Amniotic stem cell (primary cell): Measurements from ENCODE around the gene BRSK2.
"Not testable (repeated sequence)": the region's sequence is repeated elsewhere in the genome, so short reads cannot be mapped to it uniquely, and the experiment has no call there.

Experiments
- DNase-seq: peaks from one replicate; lab custom pipeline; 2025; lab: John Stamatoyannopoulos, UW

BRSK2 gene

GRCh38 chr11:1389932-1390568 lies at the start of gene BRSK2:
BRSK2 (plus strand) TSS chr11:1389934; CDS start chr11:1390285, 351 bp downstream.
- DNase-seq = no peak

GRCh38 chr11:1340111-1340510 lies 49.6 kb upstream of the BRSK2 start:
- no peak for DNase-seq

GRCh38 chr11:1341226-1341625 lies 48.5 kb upstream of the BRSK2 start:
- DNase-seq = not testable (repeated sequence)

GRCh38 chr11:1341928-1342524 lies 47.7 kb upstream of the BRSK2 start:
- DNase-seq = no peak

- DNase-seq = no peak
Measured at GRCh38 chr11:1342946-1343345, 46.8 kb upstream of the BRSK2 start.

GRCh38 chr11:1343391-1344055 lies 46.2 kb upstream of the BRSK2 start:
- DNase-seq = no peak

- no peak for DNase-seq
Measured at GRCh38 chr11:1344056-1344635, 45.6 kb upstream of the BRSK2 start.

GRCh38 chr11:1345737-1346513 lies 43.8 kb upstream of the BRSK2 start:
- DNase-seq = no peak

- no peak for DNase-seq
Measured at GRCh38 chr11:1346669-1347390, 42.9 kb upstream of the BRSK2 start.

- DNase-seq = not testable (repeated sequence)
Measured at GRCh38 chr11:1347411-1347999, 42.2 kb upstream of the BRSK2 start.

GRCh38 chr11:1348146-1348795 lies 41.5 kb upstream of the BRSK2 start:
- DNase-seq = no peak

GRCh38 chr11:1348796-1349326 lies 40.9 kb upstream of the BRSK2 start:
- no peak for DNase-seq

- no peak for DNase-seq
Measured at GRCh38 chr11:1349327-1350041, 40.2 kb upstream of the BRSK2 start.

GRCh38 chr11:1350086-1350725 lies 39.5 kb upstream of the BRSK2 start:
- DNase-seq = no peak

- DNase-seq = no peak
Measured at GRCh38 chr11:1351278-1351937, 38.3 kb upstream of the BRSK2 start.

- no peak for DNase-seq
Measured at GRCh38 chr11:1352696-1353382, 36.9 kb upstream of the BRSK2 start.

GRCh38 chr11:1353383-1354124 lies 36.2 kb upstream of the BRSK2 start:
- DNase-seq = no peak
